Vagina (tissue), 2 donors: ENCODE measurements around the gene GRAMD1C. TPM values are rescaled to one million over a fixed set of nuclear protein-coding genes. Genes with fewer than 3 reads are reported as not detected.

Experiments used
- DNase-seq, 2 donors: peaks; one replicate each; pipeline ENCODE4 v3.0.0-alpha.2; 2017; ENCODE audit errors: extremely low spot score in 2 of 2
- H3K27ac ChIP-seq: fragments of 200-600 bp; sonication (generic); one replicate; pipeline ENCODE4 v1.5.1; 2019
- H3K27me3 ChIP-seq: fragments of 200-600 bp; sonication (generic); one replicate; pipeline ENCODE4 v1.5.1; 2019
- H3K36me3 ChIP-seq, 2 donors: fragments of 200-600 bp; sonication (generic); one replicate each; pipeline ENCODE4 v1.5.1; 2017 to 2019
- H3K4me1 ChIP-seq: fragments of 200-600 bp; sonication (generic); one replicate; pipeline ENCODE4 v1.5.1; 2019
- H3K4me3 ChIP-seq, 2 donors: fragments of 200-600 bp; sonication (generic); 1 replicate in 1 of 2; 2 replicates in 1 of 2; pipeline ENCODE4 v1.5.1; 2016 to 2019
- H3K9me3 ChIP-seq: fragments of 200-600 bp; sonication (generic); one replicate; pipeline ENCODE4 v1.5.1; 2019
- CTCF ChIP-seq, 3 experiments: fragments of 450-650 bp in 2 of 3; fragments of 200-600 bp in 1 of 3; sonication (generic) in 1 of 3; IDR thresholded peaks; one replicate each; pipeline ENCODE4 v1.5.1; 2017 to 2019; ENCODE audit warnings: antibody characterized with exemption in 3 of 3, mild to moderate bottlenecking in 2 of 3, moderate library complexity in 2 of 3
- POLR2A ChIP-seq, 2 donors: fragments of 450-650 bp; IDR thresholded peaks; one replicate each; pipeline ENCODE4 v1.6.1; 2017; ENCODE audit warnings: antibody characterized with exemption in 2 of 2, mild to moderate bottlenecking in 2 of 2, moderate library complexity in 2 of 2
- POLR2AphosphoS5 ChIP-seq, 2 donors: sonication (generic); formaldehyde crosslinking; IDR thresholded peaks; one replicate each; pipeline ENCODE4 v1.9.0; 2017; ENCODE audit warnings: antibody characterized with exemption in 2 of 2, mild to moderate bottlenecking in 2 of 2, low read depth in 1 of 2; ENCODE audit not compliant: insufficient read depth in 1 of 2
- intact Hi-C: fragments of 100-400 bp; cut with DNase I; formaldehyde crosslinking; loops from one replicate; pipeline ENCODE4 v1.15.1; 2023
- total RNA-seq: library from RNA; depleted of rRNA; stranded (reverse); fragments of >200 nt; gene quantifications from one replicate; pipeline ENCODE4 v1.2.3, GENCODE V29; 2016

The GRAMD1C gene
- total RNA-seq, 1 donor from 2014 or later: 9.6 TPM

GRCh38 chr3:113828600-113828999 lies 10.0 kb upstream of the GRAMD1C start:
- Histone ChIP-seq H3K27me3 (no peaks in the 10 kb centered on the region), H3K4me3 (no peak overlapping the region), H3K36me3 (no peaks in the 10 kb centered on the region), H3K9me3 (no peaks in the 10 kb centered on the region), H3K27ac (no peak overlapping the region), H3K4me1 (no peaks in the 10 kb centered on the region)
- TF ChIP-seq POLR2A (IDR thresholded peaks at IDR 0.05) (no peak), CTCF (IDR thresholded peaks at IDR 0.05) (no peak), POLR2AphosphoS5 (IDR thresholded peaks at IDR 0.05; ENCODE audit: insufficient read depth in 1 of 2, low read depth in 1 of 2) (no peak)
- intact Hi-C loops: no loop called here
- no peak for DNase-seq

- no peak for DNase-seq
- H3K36me3 ChIP-seq: no peaks in the 10 kb centered on the region
- no peak overlapping the region for H3K4me3 ChIP-seq
- intact Hi-C loops: no loop called here
- H3K9me3 ChIP-seq: no peaks in the 10 kb centered on the region
- H3K4me1 ChIP-seq: no peaks in the 10 kb centered on the region
- H3K27ac ChIP-seq: no peak overlapping the region
- no peak for TF ChIP-seq CTCF (IDR thresholded peaks at IDR 0.05)
- no peak for TF ChIP-seq POLR2A (IDR thresholded peaks at IDR 0.05)
- TF ChIP-seq POLR2AphosphoS5 (IDR thresholded peaks at IDR 0.05; ENCODE audit: insufficient read depth in 1 of 2, low read depth in 1 of 2): no peak
- H3K27me3 ChIP-seq: no peaks in the 10 kb centered on the region
Measured at GRCh38 chr3:113829576-113830354, 8.8 kb upstream of the GRAMD1C start.

- no peak for DNase-seq
- Histone ChIP-seq H3K27me3 (no peaks in the 10 kb centered on the region), H3K36me3 (no peaks in the 10 kb centered on the region), H3K9me3 (no peaks in the 10 kb centered on the region), H3K27ac (no peak overlapping the region), H3K4me1 (no peaks in the 10 kb centered on the region), H3K4me3 (no peak overlapping the region)
- intact Hi-C loops: no loop called here
- TF ChIP-seq POLR2A (IDR thresholded peaks at IDR 0.05) (no peak), CTCF (IDR thresholded peaks at IDR 0.05) (no peak), POLR2AphosphoS5 (IDR thresholded peaks at IDR 0.05; ENCODE audit: insufficient read depth in 1 of 2, low read depth in 1 of 2) (no peak)
Measured at GRCh38 chr3:113831103-113831355, 7.6 kb upstream of the GRAMD1C start.

- no peaks in the 10 kb centered on the region for H3K9me3 ChIP-seq
- intact Hi-C loops: no loop called here
Measured at GRCh38 chr3:113832477-113833164, 6.0 kb upstream of the GRAMD1C start.

More at GRCh38 chr3:113832477-113833164, 6.0 kb upstream of the GRAMD1C start:
- no peak for DNase-seq
- TF ChIP-seq CTCF (IDR thresholded peaks at IDR 0.05): no peak
- TF ChIP-seq POLR2AphosphoS5 (IDR thresholded peaks at IDR 0.05; ENCODE audit: insufficient read depth in 1 of 2, low read depth in 1 of 2): no peak
- no peak for TF ChIP-seq POLR2A (IDR thresholded peaks at IDR 0.05)
- Histone ChIP-seq H3K27me3 (no peaks in the 10 kb centered on the region), H3K36me3 (no peaks in the 10 kb centered on the region), H3K4me1 (no peaks in the 10 kb centered on the region), H3K27ac (no peak overlapping the region), H3K4me3 (no peak overlapping the region)
